AG09309 (cell line): ENCODE results near the gene MUC4.

Experiments used
- DNase-seq: peaks from one replicate; pipeline ENCODE4 v3.0.0-alpha.2; 2010; ENCODE audit warnings: low read depth
- H3K4me3 ChIP-seq: 2 replicates; pipeline ENCODE4 v1.5.1; 2011; ENCODE audit warnings: mild to moderate bottlenecking, low read depth, low read length, moderate library complexity; ENCODE audit not compliant: control insufficient read depth
- TF ChIP-seq, protein P1 (sequence below): IDR thresholded peaks from 2 replicates; pipeline ENCODE4 v1.5.1; 2011; ENCODE audit warnings: mild to moderate bottlenecking, low read depth, low read length, inconsistent platforms; ENCODE audit not compliant: insufficient read depth, control insufficient read depth; ENCODE audit errors: missing control alignments

The MUC4 gene

DNA sequence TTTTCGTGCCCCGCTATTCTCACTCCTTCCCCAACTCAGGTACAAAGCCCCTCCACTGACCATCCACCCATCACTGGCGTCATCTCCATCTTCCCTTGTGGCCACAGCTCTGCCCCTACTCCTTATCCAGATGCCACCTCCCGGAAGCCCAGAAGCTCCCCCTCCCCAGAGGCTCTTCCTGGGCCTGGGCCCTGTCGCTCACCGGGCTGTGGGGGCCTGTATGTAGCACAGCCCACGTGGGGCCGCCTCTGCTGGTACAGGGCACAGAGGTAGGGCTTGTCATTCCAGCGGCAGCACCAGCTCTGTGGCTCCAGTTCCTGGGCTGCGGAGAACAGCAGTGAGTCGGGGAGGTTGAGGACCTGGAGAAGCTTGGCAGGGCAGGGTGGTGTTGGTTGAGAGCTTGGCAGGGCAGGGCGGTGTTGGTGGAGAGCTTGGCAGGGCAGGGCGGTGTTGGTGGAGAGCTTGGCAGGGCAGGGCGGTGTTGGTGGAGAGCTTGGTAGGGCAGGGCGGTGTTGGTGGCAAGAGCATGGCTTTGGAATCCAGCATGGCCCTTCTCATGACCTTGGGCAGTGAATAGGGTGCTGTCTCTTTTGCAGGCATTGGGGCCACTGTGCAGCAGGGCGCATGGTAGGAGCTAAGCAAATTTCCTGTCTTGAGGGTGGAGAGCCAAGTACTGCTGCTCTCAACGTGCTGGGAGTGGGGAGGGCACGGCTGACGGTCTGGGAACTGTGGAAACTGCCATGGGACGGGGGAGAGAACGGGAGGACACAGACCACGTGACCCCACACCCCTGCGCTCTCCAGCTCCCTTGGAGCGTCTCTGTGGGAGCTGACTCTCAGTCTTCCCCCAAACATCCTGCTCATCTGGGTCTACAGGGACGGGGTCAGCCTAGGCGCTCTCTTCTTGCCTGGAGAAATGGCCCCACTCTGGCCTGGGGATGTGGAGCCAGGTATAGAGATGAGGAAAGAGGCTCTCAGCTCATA is 47.6 kb downstream of the MUC4 start:
- TF ChIP-seq, protein P1, sequence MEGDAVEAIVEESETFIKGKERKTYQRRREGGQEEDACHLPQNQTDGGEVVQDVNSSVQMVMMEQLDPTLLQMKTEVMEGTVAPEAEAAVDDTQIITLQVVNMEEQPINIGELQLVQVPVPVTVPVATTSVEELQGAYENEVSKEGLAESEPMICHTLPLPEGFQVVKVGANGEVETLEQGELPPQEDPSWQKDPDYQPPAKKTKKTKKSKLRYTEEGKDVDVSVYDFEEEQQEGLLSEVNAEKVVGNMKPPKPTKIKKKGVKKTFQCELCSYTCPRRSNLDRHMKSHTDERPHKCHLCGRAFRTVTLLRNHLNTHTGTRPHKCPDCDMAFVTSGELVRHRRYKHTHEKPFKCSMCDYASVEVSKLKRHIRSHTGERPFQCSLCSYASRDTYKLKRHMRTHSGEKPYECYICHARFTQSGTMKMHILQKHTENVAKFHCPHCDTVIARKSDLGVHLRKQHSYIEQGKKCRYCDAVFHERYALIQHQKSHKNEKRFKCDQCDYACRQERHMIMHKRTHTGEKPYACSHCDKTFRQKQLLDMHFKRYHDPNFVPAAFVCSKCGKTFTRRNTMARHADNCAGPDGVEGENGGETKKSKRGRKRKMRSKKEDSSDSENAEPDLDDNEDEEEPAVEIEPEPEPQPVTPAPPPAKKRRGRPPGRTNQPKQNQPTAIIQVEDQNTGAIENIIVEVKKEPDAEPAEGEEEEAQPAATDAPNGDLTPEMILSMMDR: no peak
- H3K4me3 ChIP-seq: no peak overlapping the region
- DNase-seq: no peak

DNA sequence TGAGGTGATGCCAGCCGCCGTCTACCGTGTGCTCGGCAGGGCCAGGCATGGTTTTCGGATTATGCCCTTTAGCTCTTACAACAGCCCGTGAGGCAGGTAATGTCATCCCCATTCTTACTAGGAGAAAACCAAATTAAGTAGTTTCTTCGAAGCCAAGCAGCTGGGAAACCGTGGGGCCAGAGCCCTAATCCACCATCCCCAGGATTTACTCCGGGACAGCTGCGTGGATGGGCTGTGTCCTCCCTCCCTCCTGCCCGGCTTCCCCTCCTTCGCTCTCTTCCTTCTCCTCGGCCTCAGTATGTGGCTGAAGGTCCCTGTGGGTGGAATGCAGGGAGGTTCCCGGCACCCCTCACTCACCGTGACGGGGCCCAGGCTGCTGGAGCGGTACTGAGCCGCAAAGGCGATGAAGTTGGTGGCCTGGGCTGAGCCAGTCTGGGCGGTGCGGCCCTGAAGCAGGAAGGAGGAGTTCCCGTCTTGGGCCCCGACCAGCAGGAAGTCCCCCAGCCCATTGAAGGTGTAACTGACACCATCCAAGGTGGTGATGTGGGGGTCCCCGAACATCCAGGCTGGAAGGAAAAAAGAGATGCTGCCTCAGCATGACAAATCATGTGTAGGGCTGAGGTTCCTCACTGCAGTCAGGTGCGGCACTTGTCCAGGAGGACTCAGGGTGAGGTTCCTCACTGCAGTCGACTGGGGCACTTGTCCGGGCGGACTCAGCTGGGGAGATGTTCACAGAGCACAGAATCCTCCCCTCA is 48.5 kb downstream of the MUC4 start:
- no peak for DNase-seq
- TF ChIP-seq, protein P1: no peak

DNA sequence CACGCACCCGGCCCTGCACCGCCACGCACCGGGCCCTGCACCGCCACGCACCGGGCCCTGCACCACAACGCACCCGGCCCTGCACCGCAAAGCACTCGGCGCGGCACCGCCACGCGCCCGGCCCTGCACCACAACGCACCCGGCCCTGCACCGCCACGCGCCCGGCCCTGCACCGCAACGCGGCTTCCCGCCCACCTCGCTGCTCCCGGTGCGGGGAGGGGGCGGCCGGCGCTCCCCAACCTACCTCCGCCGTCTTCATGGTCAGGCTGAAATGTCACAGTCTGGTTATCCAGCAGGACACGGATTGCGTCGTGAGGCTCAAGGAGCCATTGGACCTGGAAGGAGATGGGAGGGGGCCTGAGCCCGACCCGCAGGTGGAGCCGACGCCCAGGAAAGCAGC is 49.1 kb downstream of the MUC4 start:
- no peak for DNase-seq
- H3K4me3 ChIP-seq: no peak overlapping the region
- TF ChIP-seq, protein P1: no peak

More for the DNA sequence above, 48.5 kb downstream of the MUC4 start:
- no peak overlapping the region for H3K4me3 ChIP-seq

DNA sequence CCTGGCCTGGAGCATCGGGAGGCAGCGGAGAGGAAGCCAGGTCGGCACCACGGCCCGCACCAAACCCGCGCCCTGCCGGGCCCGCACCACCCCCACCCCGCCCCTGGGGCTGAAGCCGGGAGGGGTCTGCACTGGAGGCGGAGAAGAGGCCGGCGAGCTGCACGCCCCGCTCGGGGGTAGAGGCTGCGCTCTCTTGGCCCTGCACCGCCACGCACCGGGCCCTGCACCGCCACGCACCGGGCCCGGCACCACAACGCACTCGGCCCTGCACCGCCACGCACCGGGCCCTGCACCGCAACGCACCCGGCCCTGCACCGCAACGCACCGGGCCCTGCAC is 49.5 kb downstream of the MUC4 start:
- no peak for DNase-seq
- TF ChIP-seq, protein P1: no peak
- H3K4me3 ChIP-seq: no peak overlapping the region

DNA sequence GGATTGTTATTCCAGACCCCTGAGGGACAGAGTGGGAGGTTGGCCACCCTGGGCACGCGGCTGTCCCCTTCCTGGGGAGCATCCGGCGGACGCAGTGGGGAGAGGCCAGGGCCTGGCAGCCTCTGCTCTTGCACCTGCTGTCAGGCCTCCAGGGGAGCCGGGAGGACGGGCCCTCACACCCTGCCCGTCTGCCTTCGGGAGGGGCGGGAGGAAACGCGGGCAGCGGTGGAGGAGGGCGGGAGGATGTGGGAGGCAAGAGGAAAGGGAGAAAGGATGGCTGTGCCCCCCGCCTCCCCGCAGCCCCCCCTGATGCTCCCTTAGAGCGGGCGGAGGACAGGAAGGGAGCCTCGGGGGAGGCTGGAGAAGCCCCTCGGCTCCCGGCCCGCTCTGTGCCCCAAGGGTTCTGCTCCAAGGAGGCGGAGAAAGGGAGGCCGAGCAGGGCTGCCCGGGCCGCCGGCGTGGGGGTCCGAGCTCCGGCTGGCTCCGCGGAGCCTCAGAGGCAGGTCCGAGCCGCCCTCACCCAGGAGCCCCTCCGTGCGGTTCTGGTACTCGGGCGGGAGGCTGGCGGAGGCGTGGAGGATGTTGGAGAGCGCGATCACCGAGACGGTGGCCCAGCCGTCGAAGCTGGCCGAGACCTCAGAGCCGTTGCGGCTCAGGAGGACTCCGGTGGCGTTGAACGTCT is 50.0 kb downstream of the MUC4 start:
- TF ChIP-seq, protein P1: no peak
- DNase-seq: no peak
- H3K4me3 ChIP-seq: no peak overlapping the region

DNA sequence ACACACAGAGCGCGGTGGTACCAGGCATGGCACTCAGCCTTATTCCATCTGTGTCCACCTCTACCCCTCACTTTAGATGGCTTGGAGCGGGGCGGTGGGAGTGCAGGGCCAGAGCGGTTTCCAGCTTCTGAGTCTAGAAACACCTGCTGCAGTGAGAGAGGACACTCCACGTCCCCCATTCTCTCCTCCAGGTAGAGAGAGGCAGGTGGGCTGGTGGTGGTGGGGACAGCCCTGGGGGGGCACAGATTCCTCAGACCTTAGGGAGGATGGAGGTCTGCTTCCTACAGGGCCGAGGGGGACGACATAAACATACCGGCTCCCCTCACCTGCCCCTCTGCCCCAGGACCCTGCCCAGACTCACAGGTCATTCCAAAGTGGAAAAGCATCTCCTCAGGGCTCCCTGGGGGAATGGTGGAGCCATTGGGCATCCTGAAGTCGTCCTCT is 50.6 kb downstream of the MUC4 start:
- DNase-seq: no peak
- no peak overlapping the region for H3K4me3 ChIP-seq
- TF ChIP-seq, protein P1: no peak
